C4-2B (cell line): Measurements from ENCODE around the gene SRSF10.

ENCODE experiments used
- H3K27ac ChIP-seq: fragments of 450-650 bp; 2 replicates; pipeline ENCODE4 v1.5.1; 2017
- ZFX ChIP-seq: fragments of 450-650 bp; IDR thresholded peaks from 2 replicates; pipeline ENCODE4 v1.6.1; 2017
- TF ChIP-seq, protein P1 (sequence below): fragments of 450-650 bp; conservative IDR thresholded peaks from 2 replicates; pipeline ENCODE4 v1.5.1; 2017; ENCODE audit warnings: mild to moderate bottlenecking

SRSF10 gene

DNA sequence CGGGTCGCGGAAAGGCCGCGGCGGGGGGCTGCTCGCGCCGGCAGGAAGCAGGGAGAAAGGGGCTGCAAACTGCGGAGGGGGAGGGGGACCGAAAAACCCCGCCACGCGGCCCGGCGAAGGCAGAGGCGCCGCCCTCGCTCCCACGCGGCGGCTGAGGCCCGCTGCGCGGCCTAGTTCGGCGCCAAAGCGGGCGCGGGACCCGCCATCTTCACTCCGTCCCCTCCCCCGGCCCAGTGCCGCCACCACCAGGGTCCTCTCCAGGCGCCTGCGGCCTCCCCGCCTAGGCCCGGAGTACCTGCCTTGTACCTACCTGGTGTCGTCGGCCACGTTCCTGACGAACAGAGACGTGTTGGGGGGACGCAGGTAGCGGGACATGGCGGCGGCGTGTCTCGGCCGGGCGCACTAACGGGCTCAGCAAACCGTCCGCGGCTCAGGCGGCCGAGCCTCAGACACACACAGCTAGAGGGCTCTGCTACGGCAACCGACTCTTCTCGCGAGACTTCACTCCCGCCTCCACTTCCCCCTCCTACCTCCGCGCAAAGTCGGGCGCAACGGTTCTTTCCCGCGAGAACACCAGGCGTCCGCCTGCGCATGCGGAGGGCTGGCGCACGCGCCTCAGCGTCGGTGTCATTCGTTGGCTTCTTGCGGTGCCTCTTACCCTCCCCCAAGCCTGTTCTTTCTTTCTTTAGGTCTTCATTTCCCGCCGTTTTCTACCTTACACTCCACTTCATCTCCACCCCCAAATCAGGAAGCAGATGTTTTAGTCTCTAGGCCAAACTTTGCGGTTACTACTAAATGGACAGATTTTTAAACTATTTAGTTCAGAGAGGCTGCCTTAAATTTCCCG lies at the start of gene SRSF10:
Gene SRSF10 (minus strand): TSS at position 447 of the 847 bp plus-strand sequence. CDS start 72 bp downstream, at position 375.
- peak; percentile 92 for TF ChIP-seq ZFX
- TF ChIP-seq, protein P1, sequence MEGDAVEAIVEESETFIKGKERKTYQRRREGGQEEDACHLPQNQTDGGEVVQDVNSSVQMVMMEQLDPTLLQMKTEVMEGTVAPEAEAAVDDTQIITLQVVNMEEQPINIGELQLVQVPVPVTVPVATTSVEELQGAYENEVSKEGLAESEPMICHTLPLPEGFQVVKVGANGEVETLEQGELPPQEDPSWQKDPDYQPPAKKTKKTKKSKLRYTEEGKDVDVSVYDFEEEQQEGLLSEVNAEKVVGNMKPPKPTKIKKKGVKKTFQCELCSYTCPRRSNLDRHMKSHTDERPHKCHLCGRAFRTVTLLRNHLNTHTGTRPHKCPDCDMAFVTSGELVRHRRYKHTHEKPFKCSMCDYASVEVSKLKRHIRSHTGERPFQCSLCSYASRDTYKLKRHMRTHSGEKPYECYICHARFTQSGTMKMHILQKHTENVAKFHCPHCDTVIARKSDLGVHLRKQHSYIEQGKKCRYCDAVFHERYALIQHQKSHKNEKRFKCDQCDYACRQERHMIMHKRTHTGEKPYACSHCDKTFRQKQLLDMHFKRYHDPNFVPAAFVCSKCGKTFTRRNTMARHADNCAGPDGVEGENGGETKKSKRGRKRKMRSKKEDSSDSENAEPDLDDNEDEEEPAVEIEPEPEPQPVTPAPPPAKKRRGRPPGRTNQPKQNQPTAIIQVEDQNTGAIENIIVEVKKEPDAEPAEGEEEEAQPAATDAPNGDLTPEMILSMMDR, result peak; percentile 17

DNA sequence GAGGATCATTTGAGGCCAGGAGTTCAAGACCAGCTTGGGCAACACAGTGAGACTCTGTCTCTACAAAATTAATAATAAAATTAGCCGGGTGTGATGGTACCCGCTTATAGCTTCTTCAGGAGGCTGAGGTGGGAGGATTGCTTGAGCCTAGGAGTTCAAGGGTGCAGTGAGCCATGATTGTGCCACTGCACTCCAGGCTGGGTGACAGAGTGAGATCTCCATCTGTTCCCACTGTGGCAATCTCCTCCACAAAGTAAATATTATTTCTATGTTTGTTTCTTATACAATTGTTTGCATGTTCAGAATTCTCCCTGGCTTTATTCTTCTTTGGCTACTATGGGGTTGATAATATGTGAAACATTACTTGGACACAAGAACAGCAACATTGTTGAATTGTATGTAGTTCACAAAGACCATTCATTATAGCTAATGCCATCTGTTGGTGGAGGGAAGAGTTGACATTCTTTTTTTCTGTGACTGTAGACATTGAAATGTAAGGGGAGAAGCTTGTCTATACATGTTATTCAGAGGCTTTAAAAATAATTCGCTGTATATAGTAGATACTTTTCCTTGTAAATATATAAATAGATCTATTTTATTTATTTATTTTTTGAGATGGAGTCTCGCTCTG lies 47.8 kb upstream of the SRSF10 start:
- H3K27ac ChIP-seq, result no peak overlapping the region
- TF ChIP-seq, protein P1, result peak; percentile 40
- TF ChIP-seq ZFX, result no peak

More for the DNA sequence above, at the start of gene SRSF10:
- H3K27ac ChIP-seq, result peak within 1 kb of the TSS; percentile 99

DNA sequence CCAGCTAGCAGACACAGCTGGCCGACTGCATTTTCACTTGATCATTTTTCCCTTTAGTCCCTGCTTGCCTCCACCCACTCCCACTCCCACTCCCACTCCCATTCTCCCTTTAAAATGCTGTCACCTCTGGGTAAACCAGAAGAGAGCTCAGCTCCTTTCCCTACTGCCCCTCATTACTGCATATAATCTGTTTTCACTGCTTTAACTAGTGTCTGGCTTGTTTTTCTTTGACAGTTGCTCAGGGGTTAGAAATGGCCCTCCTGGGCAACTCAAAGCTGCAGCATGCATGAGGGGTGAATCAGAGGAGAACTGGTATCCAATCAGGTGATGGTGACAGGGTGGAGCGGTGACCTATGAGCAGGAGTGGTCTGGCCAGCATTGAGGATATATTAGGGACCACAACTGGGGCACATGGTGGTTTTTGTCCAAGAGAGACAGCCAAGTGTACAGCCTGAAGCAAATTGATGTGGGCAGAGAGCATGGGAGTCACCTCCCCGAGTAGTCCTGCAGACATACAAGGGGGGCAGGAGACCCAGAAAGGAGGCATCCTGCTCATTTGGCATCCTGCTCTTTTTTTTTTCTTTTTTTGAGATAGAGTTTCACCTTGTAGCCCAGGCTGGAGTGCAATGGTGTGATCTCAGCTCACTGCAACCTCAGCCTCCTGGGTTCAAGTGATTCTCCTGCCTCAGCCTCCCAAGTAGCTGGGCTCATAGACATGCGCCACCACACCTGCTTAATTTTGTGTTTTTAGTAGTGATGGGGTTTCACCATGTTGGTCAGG lies 42.6 kb upstream of the SRSF10 start:
- TF ChIP-seq ZFX, result no peak
- TF ChIP-seq, protein P1, result no peak
- H3K27ac ChIP-seq, result peak overlapping the region; percentile 21; the same call in 1 of the 2 replicates

DNA sequence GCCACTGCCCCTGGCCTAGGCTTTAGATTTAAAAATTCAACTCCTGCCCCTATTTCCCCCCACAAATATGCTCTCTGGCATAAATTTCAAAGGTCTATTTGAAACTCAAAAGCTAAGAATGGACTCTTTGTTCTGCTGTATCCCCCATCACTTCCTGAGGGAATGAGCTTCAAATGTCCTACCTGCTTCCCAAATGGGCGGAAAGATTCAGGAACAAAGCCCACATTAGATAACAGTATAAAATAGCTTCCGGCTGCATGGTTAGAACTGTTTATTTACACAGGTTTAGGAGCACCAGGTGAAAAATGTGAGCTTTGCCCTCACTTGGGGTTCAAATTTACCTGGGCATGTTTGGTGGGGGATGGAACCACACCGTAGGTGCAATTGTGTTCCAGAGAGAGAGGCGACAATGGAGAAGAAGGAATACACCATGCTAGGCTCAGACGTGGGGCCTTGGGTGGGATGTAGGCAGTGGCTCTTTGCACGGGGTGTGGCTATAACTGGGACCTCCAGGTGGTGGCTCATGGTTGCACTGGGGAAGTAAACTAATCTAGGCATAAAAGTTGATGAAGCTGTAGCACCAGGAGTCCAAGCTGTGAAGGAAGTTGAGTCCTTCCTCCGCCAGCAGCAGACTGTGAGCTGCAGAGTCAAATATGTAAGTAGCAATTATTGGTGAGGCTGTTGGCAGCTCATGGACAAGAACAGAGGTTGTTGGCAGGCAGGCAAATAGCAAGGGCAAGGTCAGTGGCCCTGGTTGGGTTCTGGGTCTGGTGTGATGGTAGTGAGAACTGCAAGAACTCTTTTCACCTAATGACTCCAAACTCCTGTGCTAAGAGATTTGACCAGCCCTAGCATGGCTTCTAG lies 41.5 kb upstream of the SRSF10 start:
- no peak for TF ChIP-seq ZFX
- TF ChIP-seq, protein P1, result no peak
- H3K27ac ChIP-seq, result peak overlapping the region; percentile 12; the same call in 1 of the 2 replicates

DNA sequence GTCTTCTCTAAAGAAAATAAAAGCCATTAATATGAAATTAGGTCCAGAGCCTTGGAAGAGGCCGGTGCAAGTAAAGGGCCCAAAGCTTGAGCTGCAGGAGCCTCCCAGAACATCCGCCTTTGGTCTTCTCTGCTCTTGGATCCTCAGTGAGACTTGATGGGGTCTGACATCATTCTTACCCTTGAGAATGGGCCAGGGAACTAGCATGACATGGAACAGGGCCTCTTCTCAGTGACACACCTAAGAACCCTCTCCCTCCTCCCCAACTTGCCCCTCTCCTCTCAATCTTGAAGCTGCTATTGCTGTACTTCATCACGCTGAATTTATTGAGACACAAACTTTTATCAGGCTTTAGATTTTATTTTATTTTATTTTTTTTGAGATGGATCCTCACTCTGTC lies 40.3 kb upstream of the SRSF10 start:
- TF ChIP-seq, protein P1, result no peak
- TF ChIP-seq ZFX, result no peak
- peak overlapping the region; percentile 85 for H3K27ac ChIP-seq

DNA sequence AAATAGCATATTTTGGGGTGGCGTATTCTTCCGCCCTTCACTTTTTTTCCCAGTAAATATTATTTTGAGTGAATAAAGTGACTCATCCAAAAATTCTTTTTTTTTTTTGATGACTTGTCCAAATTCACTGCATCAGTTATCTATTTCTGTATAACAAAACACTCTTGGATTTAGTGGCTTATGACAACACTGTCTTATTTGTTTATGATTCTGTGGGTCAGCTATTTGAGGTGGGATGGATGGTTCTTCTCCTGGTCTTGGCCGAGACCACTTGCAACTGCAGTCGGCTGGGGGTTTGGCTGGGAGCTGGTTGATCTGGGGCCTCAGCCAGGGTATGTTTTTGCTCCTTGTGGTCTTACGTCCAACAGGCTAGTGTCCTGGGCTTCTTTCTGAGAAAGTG lies 39.9 kb upstream of the SRSF10 start:
- H3K27ac ChIP-seq, result peak overlapping the region; percentile 85
- no peak for TF ChIP-seq ZFX
- TF ChIP-seq, protein P1, result no peak
